Measurements from ENCODE around the gene BIRC2. TPM values are rescaled to one million over a fixed set of nuclear protein-coding genes. Genes with fewer than 3 reads are reported as not detected.
"Not testable (repeated sequence)": the region's sequence is repeated elsewhere in the genome, so short reads cannot be mapped to it uniquely, and the experiment has no call there.

Gene BIRC2
- 52.5 and 78.1 TPM in 2 replicates for total RNA-seq (ENCODE audit: low replicate concordance)

DNA sequence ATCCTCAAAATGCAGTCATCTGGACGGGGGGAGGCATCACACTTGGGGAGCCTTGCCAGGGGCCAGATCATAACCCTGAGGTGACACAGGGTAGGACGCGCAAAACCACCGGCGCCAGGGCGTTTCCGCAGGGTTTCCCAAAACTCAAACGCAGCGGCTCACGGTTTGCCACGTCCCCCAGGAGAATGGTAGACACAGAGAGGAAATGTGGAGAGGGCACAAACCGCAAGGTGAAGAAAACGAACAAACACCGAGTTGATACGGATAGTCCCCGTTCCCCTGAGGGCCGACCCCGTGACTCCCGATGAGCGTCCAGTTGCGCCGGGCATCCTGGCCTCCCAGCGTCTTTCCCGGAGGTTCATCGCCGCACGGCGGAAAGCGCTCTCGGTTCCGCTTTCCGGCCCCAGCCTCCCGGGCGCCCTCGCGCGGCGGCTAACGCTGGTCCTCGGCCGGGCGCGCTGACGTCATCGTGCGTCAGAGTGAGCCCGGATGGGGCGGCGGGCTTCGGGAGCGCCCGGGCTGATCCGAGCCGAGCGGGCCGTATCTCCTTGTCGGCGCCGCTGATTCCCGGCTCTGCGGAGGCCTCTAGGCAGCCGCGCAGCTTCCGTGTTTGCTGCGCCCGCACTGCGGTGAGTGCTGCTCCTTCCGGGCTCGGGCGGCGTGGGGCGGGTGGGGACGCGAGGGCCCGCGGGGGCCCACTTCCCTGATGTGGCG, at the start of gene BIRC2:
TSS of gene BIRC2 (plus strand) at position 467 of the 714 bp plus-strand sequence. CDS start 2,641 bp downstream, outside the sequence.
- H3K27ac Mint-ChIP-seq, result peak within 1 kb of the TSS; percentile 91
- Histone ChIP-seq H3K9ac (peak within 1 kb of the TSS; percentile 95), H3K79me2 (ENCODE audit: low read depth) (peaks cover 41% of the 10 kb centered on the region), H3F3A (ENCODE audit: low read depth) (peaks cover 10% of the 10 kb centered on the region), H3K4me3 (peak within 1 kb of the TSS; percentile 81), H2AFZ (replicated peaks) (peak within 1 kb of the TSS; percentile 99), H3K27me3 (no peaks in the 10 kb centered on the region), H3K4me1 (peaks cover 14% of the 10 kb centered on the region), H3K9me3 (ENCODE audit: low read depth) (no peaks in the 10 kb centered on the region), H3K36me3 (no peaks in the 10 kb centered on the region), H4K20me1 (ENCODE audit: low read depth) (peaks cover 18% of the 10 kb centered on the region), H3K27ac (peak within 1 kb of the TSS; percentile 96), H3K4me2 (peak within 1 kb of the TSS; percentile 92)
- H3K36me3 Mint-ChIP-seq, result peaks cover 14% of the 10 kb centered on the region
- peaks cover 6% of the 10 kb centered on the region for H3K27me3 Mint-ChIP-seq (ENCODE audit: insufficient read depth, low read depth)
- DNase-seq (ENCODE audit: low spot score), result peak; percentile 98
- no peaks in the 10 kb centered on the region for H3K9me3 Mint-ChIP-seq
- H3K4me1 Mint-ChIP-seq, result peaks cover 29% of the 10 kb centered on the region
- H3K4me3 Mint-ChIP-seq, result peak within 1 kb of the TSS; percentile 96
- TF ChIP-seq, protein P1, sequence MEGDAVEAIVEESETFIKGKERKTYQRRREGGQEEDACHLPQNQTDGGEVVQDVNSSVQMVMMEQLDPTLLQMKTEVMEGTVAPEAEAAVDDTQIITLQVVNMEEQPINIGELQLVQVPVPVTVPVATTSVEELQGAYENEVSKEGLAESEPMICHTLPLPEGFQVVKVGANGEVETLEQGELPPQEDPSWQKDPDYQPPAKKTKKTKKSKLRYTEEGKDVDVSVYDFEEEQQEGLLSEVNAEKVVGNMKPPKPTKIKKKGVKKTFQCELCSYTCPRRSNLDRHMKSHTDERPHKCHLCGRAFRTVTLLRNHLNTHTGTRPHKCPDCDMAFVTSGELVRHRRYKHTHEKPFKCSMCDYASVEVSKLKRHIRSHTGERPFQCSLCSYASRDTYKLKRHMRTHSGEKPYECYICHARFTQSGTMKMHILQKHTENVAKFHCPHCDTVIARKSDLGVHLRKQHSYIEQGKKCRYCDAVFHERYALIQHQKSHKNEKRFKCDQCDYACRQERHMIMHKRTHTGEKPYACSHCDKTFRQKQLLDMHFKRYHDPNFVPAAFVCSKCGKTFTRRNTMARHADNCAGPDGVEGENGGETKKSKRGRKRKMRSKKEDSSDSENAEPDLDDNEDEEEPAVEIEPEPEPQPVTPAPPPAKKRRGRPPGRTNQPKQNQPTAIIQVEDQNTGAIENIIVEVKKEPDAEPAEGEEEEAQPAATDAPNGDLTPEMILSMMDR (IDR thresholded peaks at IDR 0.05), result peak; percentile 68
- TF ChIP-seq EZH2phosphoT487 (IDR thresholded peaks at IDR 0.05), result no peak
- no peak for TF ChIP-seq EZH2 (IDR thresholded peaks at IDR 0.05)

DNA sequence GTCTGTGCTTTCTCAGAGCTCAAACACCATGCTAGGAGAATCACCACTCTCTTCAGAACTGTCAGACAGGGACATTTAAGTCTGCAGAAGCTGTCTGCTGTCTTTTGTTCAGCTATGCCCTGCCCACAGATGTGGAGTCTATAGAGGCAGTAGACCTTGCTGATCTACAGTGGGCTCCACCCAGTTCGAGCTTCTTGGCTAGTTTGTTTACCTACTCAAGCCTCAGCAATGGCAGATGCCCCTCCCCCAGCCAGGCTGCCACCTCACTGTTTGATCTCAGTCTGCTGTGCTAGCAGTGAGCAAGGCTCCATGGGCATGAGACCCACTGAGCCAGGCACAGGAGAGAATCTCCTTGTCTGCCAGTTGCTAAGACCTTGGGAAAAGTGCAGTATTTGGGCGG, 46.2 kb upstream of the BIRC2 start:
- not testable (repeated sequence) for H3K4me3 ChIP-seq; H3K9ac ChIP-seq; H3K9me3 Mint-ChIP-seq; H3K27ac Mint-ChIP-seq; H3K27me3 ChIP-seq; H3K9me3 ChIP-seq (ENCODE audit: low read depth); DNase-seq (ENCODE audit: low spot score); H3K4me2 ChIP-seq; H3K36me3 Mint-ChIP-seq; H4K20me1 ChIP-seq (ENCODE audit: low read depth); H3K27ac ChIP-seq; H3K27me3 Mint-ChIP-seq (ENCODE audit: insufficient read depth, low read depth); H3K36me3 ChIP-seq; H3F3A ChIP-seq (ENCODE audit: low read depth); H3K4me3 Mint-ChIP-seq; H3K4me1 Mint-ChIP-seq; H2AFZ ChIP-seq (replicated peaks); H3K4me1 ChIP-seq; H3K79me2 ChIP-seq (ENCODE audit: low read depth)

DNA sequence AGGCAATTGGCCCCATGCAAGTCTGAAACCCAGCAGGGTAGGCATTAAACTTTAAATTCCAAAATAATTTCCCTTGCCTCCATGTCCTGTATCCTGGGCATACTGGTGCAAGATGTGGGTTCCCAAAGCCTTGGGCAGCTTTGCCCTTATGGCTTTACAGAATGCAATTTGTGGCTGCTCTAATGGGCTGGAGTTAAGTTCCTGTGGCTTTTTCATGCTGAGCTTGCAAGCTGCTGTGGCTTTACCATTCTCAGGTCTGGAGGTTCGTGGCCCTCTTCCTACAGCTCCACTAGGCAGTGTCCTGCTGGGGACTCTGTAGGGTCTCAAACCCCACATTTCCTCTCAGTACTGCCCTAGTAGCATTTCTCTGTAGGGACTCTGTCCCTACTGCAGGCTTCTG, 44.8 kb upstream of the BIRC2 start:
- Histone ChIP-seq H3F3A (ENCODE audit: low read depth) (no peaks in the 10 kb centered on the region), H3K9ac (no peak overlapping the region), H3K9me3 (ENCODE audit: low read depth) (no peaks in the 10 kb centered on the region), H2AFZ (replicated peaks) (no peak overlapping the region), H3K36me3 (no peaks in the 10 kb centered on the region), H3K27me3 (no peaks in the 10 kb centered on the region), H4K20me1 (ENCODE audit: low read depth) (no peaks in the 10 kb centered on the region), H3K4me3 (no peak overlapping the region), H3K4me2 (no peak overlapping the region), H3K4me1 (no peaks in the 10 kb centered on the region), H3K79me2 (ENCODE audit: low read depth) (no peaks in the 10 kb centered on the region), H3K27ac (no peak overlapping the region)
- no peak overlapping the region for H3K4me3 Mint-ChIP-seq
- peaks cover under 1% of the 10 kb centered on the region for H3K4me1 Mint-ChIP-seq
- H3K27me3 Mint-ChIP-seq (ENCODE audit: insufficient read depth, low read depth), result peaks cover 2% of the 10 kb centered on the region
- no peak for DNase-seq (ENCODE audit: low spot score)
- H3K9me3 Mint-ChIP-seq, result peaks cover 6% of the 10 kb centered on the region
- TF ChIP-seq EZH2phosphoT487 (IDR thresholded peaks at IDR 0.05), result no peak
- TF ChIP-seq EZH2 (IDR thresholded peaks at IDR 0.05), result no peak
- TF ChIP-seq, protein P1 (IDR thresholded peaks at IDR 0.05), result no peak
- H3K36me3 Mint-ChIP-seq, result no peaks in the 10 kb centered on the region
- H3K27ac Mint-ChIP-seq, result no peak overlapping the region

DNA sequence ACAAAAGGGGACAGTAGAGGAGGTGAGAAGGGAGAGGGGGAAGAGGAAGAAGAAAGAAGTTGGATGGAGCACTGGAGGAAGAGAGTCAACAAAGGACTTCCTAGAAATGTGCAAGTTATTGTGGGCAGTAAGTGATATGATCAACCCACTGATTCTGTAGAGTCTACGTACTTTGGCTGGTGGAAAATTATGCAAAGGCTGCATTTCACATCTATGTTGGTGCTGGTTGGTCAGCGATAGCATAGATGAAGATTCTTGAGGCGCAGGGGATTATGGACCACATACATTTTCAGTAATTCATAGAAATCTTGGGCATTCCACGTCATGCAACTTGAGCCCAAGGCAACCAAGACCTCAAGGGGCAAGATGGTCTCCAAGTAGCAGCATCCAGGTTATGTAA, 42.3 kb upstream of the BIRC2 start:
- TF ChIP-seq EZH2phosphoT487 (IDR thresholded peaks at IDR 0.05), result no peak
- TF ChIP-seq EZH2 (IDR thresholded peaks at IDR 0.05), result no peak
- TF ChIP-seq, protein P1 (IDR thresholded peaks at IDR 0.05), result no peak
- H3K9me3 Mint-ChIP-seq, result peaks cover 7% of the 10 kb centered on the region

More for the DNA sequence above, 42.3 kb upstream of the BIRC2 start:
- no peak for DNase-seq (ENCODE audit: low spot score)
- Histone ChIP-seq H3K4me3 (no peak overlapping the region), H3K36me3 (no peaks in the 10 kb centered on the region), H2AFZ (replicated peaks) (no peak overlapping the region), H4K20me1 (ENCODE audit: low read depth) (no peaks in the 10 kb centered on the region), H3K9ac (no peak overlapping the region), H3K4me2 (no peak overlapping the region), H3K27ac (no peak overlapping the region), H3K79me2 (ENCODE audit: low read depth) (no peaks in the 10 kb centered on the region), H3K27me3 (no peaks in the 10 kb centered on the region), H3K9me3 (ENCODE audit: low read depth) (no peaks in the 10 kb centered on the region), H3F3A (ENCODE audit: low read depth) (no peaks in the 10 kb centered on the region), H3K4me1 (no peaks in the 10 kb centered on the region)
- Mint-ChIP-seq H3K27ac (no peak overlapping the region), H3K4me1 (peaks cover 2% of the 10 kb centered on the region), H3K4me3 (no peak overlapping the region), H3K36me3 (peaks cover 2% of the 10 kb centered on the region), H3K27me3 (ENCODE audit: insufficient read depth, low read depth) (peaks cover 2% of the 10 kb centered on the region)
